GM23338 (cell line): ENCODE results near the gene DRC3. TPM values are rescaled to one million over a fixed set of nuclear protein-coding genes. Genes with fewer than 3 reads are reported as not detected.

Source experiments
- ATAC-seq: fragments of 200-7000 bp; cut with Tn5 transposase; 3 replicates; pipeline ENCODE4 v1.9.1; 2020
- DNase-seq: peaks from one replicate; pipeline ENCODE4 v3.0.0-alpha.2; 2015; ENCODE audit warnings: low spot score
- H2AFZ ChIP-seq: fragments of 200-600 bp; sonication (generic); 2 replicates; pipeline ENCODE4 v1.8.0; 2016; ENCODE audit warnings: antibody characterized with exemption, mild to moderate bottlenecking, moderate library complexity
- H3F3A ChIP-seq: fragments of 200-600 bp; sonication (generic); replicated peaks from 2 replicates; pipeline ENCODE4 v1.8.0; 2017; ENCODE audit warnings: antibody characterized with exemption, mixed run types, low read depth
- H3K27ac ChIP-seq: fragments of 200-600 bp; sonication (generic); 2 replicates; pipeline ENCODE4 v1.6.1; 2016; ENCODE audit warnings: low read depth
- H3K27me3 ChIP-seq: fragments of 200-600 bp; sonication (generic); 2 replicates; pipeline ENCODE4 v1.8.0; 2016; ENCODE audit warnings: mild to moderate bottlenecking, mixed run types, moderate library complexity; ENCODE audit not compliant: insufficient read depth
- H3K36me3 ChIP-seq: fragments of 200-600 bp; sonication (generic); 2 replicates; pipeline ENCODE4 v1.8.0; 2016; ENCODE audit warnings: mild to moderate bottlenecking; ENCODE audit not compliant: insufficient read depth
- H3K4me1 ChIP-seq: fragments of 200-600 bp; sonication (generic); 2 replicates; pipeline ENCODE4 v1.8.0; 2016; ENCODE audit warnings: mild to moderate bottlenecking, moderate library complexity; ENCODE audit not compliant: insufficient read depth
- H3K4me2 ChIP-seq: fragments of 200-600 bp; sonication (generic); 2 replicates; pipeline ENCODE4 v1.7.1; 2017; ENCODE audit warnings: mixed run types
- H3K4me3 ChIP-seq: fragments of 200-600 bp; sonication (generic); 2 replicates; pipeline ENCODE4 v1.6.1; 2016; ENCODE audit warnings: mixed run types
- H3K79me2 ChIP-seq: fragments of 200-600 bp; sonication (generic); replicated peaks from 2 replicates; pipeline ENCODE4 v1.8.0; 2017; ENCODE audit warnings: mild to moderate bottlenecking; ENCODE audit not compliant: insufficient read depth
- H3K9me2 ChIP-seq: fragments of 200-600 bp; sonication (generic); 2 replicates; pipeline ENCODE4 v1.8.0; 2017; ENCODE audit not compliant: insufficient read depth
- H4K20me1 ChIP-seq: fragments of 200-600 bp; sonication (generic); replicated peaks from 2 replicates; pipeline ENCODE4 v1.8.0; 2017; ENCODE audit warnings: mild to moderate bottlenecking; ENCODE audit not compliant: insufficient read depth
- H3K27ac Mint-ChIP-seq: 2 replicates; pipeline ENCODE4 v1.8.0; 2020; ENCODE audit warnings: inconsistent platforms, mild to moderate bottlenecking, moderate library complexity, mixed read lengths
- H3K27me3 Mint-ChIP-seq: 3 replicates; pipeline ENCODE4 v1.8.0; 2022; ENCODE audit warnings: low read depth, mild to moderate bottlenecking, moderate library complexity, mixed read lengths, inconsistent platforms; ENCODE audit not compliant: insufficient read depth, poor library complexity
- H3K36me3 Mint-ChIP-seq: 3 replicates; pipeline ENCODE4 v1.8.0; 2021; ENCODE audit warnings: low read depth, mild to moderate bottlenecking, inconsistent platforms, moderate library complexity, mixed read lengths
- H3K4me1 Mint-ChIP-seq: 3 replicates; pipeline ENCODE4 v1.8.0; 2020; ENCODE audit warnings: mild to moderate bottlenecking, inconsistent platforms, mixed read lengths
- H3K4me3 Mint-ChIP-seq: 3 replicates; pipeline ENCODE4 v1.8.0; 2021; ENCODE audit warnings: moderate library complexity, mild to moderate bottlenecking, inconsistent platforms, mixed read lengths
- H3K9me3 Mint-ChIP-seq: 3 replicates; pipeline ENCODE4 v1.8.0; 2020; ENCODE audit warnings: moderate library complexity, mild to moderate bottlenecking, inconsistent platforms, mixed read lengths
- EZH2 ChIP-seq: fragments of 200-600 bp; sonication (generic); IDR thresholded peaks from one replicate; pipeline ENCODE4 v1.8.0; 2017; ENCODE audit warnings: antibody characterized with exemption, mild to moderate bottlenecking, low read depth; ENCODE audit not compliant: unreplicated experiment
- EZH2phosphoT487 ChIP-seq: fragments of 200-600 bp; sonication (generic); IDR thresholded peaks from one replicate; pipeline ENCODE4 v1.8.1; 2018; ENCODE audit warnings: antibody characterized with exemption; ENCODE audit not compliant: unreplicated experiment
- POLR2AphosphoS5 ChIP-seq: IDR thresholded peaks from 2 replicates; pipeline ENCODE4 v1.6.1; 2016; ENCODE audit warnings: antibody characterized with exemption, low read depth
- ZNF331 ChIP-seq: fragments of 250-450 bp; sonication (Bioruptor Pico); IDR thresholded peaks from 2 replicates; pipeline ENCODE4 v1.5.0; 2020; ENCODE audit warnings: low read depth, mild to moderate bottlenecking, moderate library complexity
- polyA plus RNA-seq: library from polyadenylated mRNA; unstranded; fragments of >200 nt; fragmentation: Nextera tagmentation; extraction: Ambion mirVana; gene quantifications from 2 replicates; pipeline ENCODE4 v1.2.1, GENCODE V29; 2016
- total RNA-seq: library from RNA; depleted of rRNA; stranded (reverse); fragments of >200 nt; shearing (Covaris generic); gene quantifications from 2 replicates; pipeline ENCODE4 v1.2.3, GENCODE V29; 2014
- TF ChIP-seq, protein P1 (sequence below), 2 experiments: fragments of 200-600 bp in 1 of 2; sonication (generic) in 1 of 2; conservative IDR thresholded peaks; 2 replicates each; pipeline versions ENCODE4 v1.5.1 to v1.6.1; 2016 to 2017; ENCODE audit warnings: antibody characterized with exemption in 2 of 2, low read depth in 2 of 2, mild to moderate bottlenecking in 2 of 2, moderate library complexity in 1 of 2
- TF ChIP-seq, protein P2 (sequence below): IDR thresholded peaks from one replicate; pipeline ENCODE4 v1.6.1; 2018; ENCODE audit warnings: antibody characterized with exemption; ENCODE audit not compliant: unreplicated experiment

DRC3 gene
- total and polyA plus RNA-seq, 2 experiments from 2014 or later, result 1.1 TPM; not detected in 1

DNA sequence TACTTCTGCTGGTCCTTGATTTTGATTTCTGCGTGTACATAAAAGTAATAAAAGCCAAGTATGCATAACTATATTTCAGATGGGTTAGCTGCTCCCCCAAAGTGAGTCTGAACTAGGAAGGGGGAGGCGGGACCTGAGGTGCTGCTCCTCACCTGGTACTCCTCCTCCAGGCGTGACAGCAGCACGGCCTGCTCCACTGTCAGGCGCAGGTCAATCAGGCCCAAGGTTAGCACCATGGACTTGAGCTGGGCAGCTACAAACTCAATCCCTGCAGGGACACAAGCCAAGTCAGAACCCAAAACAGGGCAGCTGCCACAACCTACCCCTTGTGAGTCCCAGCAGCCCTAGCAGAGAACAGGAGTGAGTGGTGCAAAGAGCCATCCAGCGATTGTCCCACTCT is 48.3 kb downstream of the DRC3 start:
- TF ChIP-seq POLR2AphosphoS5 (no peak), EZH2phosphoT487 (no peak), ZNF331 (no peak)
- TF ChIP-seq, protein P1, sequence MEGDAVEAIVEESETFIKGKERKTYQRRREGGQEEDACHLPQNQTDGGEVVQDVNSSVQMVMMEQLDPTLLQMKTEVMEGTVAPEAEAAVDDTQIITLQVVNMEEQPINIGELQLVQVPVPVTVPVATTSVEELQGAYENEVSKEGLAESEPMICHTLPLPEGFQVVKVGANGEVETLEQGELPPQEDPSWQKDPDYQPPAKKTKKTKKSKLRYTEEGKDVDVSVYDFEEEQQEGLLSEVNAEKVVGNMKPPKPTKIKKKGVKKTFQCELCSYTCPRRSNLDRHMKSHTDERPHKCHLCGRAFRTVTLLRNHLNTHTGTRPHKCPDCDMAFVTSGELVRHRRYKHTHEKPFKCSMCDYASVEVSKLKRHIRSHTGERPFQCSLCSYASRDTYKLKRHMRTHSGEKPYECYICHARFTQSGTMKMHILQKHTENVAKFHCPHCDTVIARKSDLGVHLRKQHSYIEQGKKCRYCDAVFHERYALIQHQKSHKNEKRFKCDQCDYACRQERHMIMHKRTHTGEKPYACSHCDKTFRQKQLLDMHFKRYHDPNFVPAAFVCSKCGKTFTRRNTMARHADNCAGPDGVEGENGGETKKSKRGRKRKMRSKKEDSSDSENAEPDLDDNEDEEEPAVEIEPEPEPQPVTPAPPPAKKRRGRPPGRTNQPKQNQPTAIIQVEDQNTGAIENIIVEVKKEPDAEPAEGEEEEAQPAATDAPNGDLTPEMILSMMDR (conservative IDR thresholded peaks at IDR 0.05; ENCODE audit: low read depth in 2 of 2), result no peak
- Histone ChIP-seq H3K27ac (no peak overlapping the region), H3K4me1 (0 out of 2 replicates have a peak, but pooled peaks cover 5% of the 10 kb centered on the region), H3F3A (no peaks in the 10 kb centered on the region), H3K9me2 (no peaks in the 10 kb centered on the region), H3K4me3 (no peak overlapping the region), H3K27me3 (no peaks in the 10 kb centered on the region), H3K79me2 (no peaks in the 10 kb centered on the region), H2AFZ (no peak overlapping the region), H4K20me1 (no peaks in the 10 kb centered on the region), H3K36me3 (no peaks in the 10 kb centered on the region), H3K4me2 (no peak overlapping the region)
- Mint-ChIP-seq H3K36me3 (no peaks in the 10 kb centered on the region; the same call in 2 of the 3 replicates), H3K27me3 (peaks cover 5% of the 10 kb centered on the region), H3K27ac (no peak overlapping the region), H3K9me3 (no peaks in the 10 kb centered on the region), H3K4me3 (no peak overlapping the region), H3K4me1 (peaks cover 3% of the 10 kb centered on the region; the same call in 2 of the 3 replicates)
- ATAC-seq (no peak), DNase-seq (no peak)

DNA sequence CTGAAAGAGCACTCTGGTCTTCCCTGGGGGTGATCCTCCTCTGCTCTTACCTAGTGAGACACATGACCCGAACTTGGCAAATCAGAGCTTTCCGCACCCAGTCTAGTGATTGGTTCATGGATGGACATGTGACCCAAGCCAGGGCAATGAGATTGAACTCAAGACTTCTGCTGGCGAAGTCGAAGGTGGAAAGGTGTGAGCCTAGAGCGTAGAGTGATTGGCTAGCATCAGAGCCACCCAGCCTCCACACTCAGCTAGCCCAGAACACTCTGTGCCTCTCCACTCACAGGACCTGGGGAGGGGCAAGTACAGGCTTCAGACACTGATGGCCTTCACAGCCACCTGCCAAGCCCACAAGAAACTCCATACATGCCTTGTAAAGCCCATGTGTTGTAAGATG is 48.7 kb downstream of the DRC3 start:
- H3F3A ChIP-seq, result no peaks in the 10 kb centered on the region
- H3K9me2 ChIP-seq, result no peaks in the 10 kb centered on the region
- Mint-ChIP-seq H3K4me3 (no peak overlapping the region), H3K36me3 (no peaks in the 10 kb centered on the region; the same call in 2 of the 3 replicates), H3K4me1 (peaks cover 3% of the 10 kb centered on the region; the same call in 2 of the 3 replicates), H3K27me3 (peaks cover 5% of the 10 kb centered on the region), H3K27ac (no peak overlapping the region), H3K9me3 (no peaks in the 10 kb centered on the region)
- DNase-seq (no peak), ATAC-seq (peak; percentile 36)
- H3K4me3 ChIP-seq, result no peak overlapping the region
- H3K27me3 ChIP-seq, result no peaks in the 10 kb centered on the region
- no peaks in the 10 kb centered on the region for H4K20me1 ChIP-seq
- no peaks in the 10 kb centered on the region for H3K36me3 ChIP-seq
- no peak overlapping the region for H3K27ac ChIP-seq
- TF ChIP-seq EZH2 (no peak), EZH2phosphoT487 (no peak)
- TF ChIP-seq, protein P2, sequence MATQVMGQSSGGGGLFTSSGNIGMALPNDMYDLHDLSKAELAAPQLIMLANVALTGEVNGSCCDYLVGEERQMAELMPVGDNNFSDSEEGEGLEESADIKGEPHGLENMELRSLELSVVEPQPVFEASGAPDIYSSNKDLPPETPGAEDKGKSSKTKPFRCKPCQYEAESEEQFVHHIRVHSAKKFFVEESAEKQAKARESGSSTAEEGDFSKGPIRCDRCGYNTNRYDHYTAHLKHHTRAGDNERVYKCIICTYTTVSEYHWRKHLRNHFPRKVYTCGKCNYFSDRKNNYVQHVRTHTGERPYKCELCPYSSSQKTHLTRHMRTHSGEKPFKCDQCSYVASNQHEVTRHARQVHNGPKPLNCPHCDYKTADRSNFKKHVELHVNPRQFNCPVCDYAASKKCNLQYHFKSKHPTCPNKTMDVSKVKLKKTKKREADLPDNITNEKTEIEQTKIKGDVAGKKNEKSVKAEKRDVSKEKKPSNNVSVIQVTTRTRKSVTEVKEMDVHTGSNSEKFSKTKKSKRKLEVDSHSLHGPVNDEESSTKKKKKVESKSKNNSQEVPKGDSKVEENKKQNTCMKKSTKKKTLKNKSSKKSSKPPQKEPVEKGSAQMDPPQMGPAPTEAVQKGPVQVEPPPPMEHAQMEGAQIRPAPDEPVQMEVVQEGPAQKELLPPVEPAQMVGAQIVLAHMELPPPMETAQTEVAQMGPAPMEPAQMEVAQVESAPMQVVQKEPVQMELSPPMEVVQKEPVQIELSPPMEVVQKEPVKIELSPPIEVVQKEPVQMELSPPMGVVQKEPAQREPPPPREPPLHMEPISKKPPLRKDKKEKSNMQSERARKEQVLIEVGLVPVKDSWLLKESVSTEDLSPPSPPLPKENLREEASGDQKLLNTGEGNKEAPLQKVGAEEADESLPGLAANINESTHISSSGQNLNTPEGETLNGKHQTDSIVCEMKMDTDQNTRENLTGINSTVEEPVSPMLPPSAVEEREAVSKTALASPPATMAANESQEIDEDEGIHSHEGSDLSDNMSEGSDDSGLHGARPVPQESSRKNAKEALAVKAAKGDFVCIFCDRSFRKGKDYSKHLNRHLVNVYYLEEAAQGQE, result no peak
- no peak overlapping the region for H3K4me2 ChIP-seq
- H3K79me2 ChIP-seq, result no peaks in the 10 kb centered on the region
- H3K4me1 ChIP-seq, result 0 out of 2 replicates have a peak, but pooled peaks cover 5% of the 10 kb centered on the region
- H2AFZ ChIP-seq, result no peak overlapping the region
